HG03066 (cell line): ENCODE data around the gene PREX1.
A peak's percentile ranks its signal among the peaks of the same experiment; 100 is the strongest.
"Not testable (repeated sequence)": the region's sequence is repeated elsewhere in the genome, so short reads cannot be mapped to it uniquely, and the experiment has no call there.

Experiments
- ATAC-seq: cut with Tn5 transposase; IDR thresholded peaks from one replicate; pipeline ENCODE4 v1.9.1; 2021; ENCODE audit warnings: low read depth; ENCODE audit not compliant: unreplicated experiment

PREX1 gene

GRCh38 chr20:48759631-48760245, 68.1 kb downstream of the PREX1 start:
- no peak for ATAC-seq

DNA sequence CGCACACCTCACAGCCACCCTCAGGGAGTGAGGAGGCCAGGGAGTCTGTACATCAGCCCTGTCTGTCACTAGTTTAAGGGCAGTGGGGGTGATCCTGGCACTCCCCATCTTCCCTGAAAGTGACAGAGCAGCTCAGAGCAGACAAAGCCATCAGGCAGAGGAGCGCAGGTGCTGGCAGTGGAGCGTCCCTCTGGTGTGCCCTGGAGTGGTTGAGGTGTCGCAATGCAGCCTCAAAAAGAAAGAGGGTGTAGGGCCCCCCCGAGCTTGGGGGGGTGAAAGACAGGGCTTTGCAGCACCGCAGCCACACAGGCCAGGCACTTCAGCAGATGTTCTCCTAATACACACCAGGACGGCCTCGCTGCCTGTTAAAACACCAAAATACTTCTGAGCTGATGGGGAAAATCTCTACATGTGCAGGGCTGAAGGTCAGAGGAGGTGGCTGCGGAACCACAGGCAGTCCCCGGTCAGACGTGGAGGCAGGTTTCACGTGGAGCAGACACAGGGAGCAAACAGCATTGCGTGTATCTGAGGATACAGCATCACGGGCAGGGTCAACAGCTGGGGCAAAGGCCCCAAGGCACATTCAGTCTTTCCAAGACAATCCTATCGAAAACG, 69.5 kb downstream of the PREX1 start:
- ATAC-seq = no peak

DNA sequence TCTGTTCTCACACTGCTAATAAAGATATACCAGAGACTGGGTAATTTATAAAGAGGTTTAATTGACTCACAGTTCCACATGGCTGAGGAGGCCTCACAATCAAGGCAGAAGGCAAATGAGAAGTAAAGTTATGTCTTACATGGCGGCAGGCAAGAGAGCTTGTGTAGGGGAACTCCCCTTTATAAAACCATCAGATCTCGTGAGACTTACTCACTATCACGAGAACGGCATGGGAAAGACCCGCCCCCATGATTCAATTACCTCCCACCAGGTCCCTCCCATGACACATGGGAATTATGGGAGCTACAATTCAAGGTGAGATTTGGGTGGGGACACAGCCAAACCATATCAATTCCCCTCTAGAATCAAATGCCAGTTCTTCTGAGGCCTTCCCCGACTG, 71.0 kb downstream of the PREX1 start:
- ATAC-seq = not testable (repeated sequence)

DNA sequence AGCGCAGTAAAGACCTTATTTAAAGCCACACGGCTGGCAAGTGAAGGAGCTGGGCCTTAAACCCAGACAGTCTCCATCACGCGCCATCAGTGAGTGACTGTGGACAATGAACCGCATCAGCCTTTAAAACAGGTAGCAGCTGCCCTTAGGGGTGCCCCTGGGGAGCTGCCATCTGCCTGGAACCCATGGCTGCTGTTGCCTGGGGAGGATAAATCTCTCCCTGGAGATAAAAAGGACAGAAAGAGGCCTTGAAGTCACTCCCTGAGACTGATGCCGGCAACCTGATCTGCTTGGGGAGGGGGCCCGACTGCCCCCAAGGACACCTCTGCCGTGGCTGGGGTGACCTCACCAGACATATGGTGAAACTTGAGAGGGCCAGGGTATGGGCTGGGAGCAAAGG, 73.5 kb downstream of the PREX1 start:
- no peak for ATAC-seq

DNA sequence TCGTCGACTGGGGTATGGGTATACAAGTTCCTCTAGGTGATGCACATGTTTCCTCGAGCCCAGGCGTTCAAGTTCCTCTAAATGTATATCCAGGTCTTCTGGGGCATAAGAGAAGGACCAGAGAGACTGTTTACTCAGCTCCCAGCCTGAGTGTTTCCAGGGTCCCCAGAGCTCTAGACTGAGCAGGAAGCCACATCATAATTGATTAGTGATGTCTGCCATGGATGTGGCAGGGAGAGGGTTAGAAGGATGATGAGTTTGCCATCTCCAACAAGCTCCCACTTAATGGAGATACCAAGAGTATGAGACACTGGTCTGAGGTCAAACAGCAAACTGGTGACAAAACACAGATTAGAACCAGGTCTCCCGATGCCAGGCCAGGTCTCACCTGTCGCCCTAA, 74.8 kb downstream of the PREX1 start:
- no peak for ATAC-seq

DNA sequence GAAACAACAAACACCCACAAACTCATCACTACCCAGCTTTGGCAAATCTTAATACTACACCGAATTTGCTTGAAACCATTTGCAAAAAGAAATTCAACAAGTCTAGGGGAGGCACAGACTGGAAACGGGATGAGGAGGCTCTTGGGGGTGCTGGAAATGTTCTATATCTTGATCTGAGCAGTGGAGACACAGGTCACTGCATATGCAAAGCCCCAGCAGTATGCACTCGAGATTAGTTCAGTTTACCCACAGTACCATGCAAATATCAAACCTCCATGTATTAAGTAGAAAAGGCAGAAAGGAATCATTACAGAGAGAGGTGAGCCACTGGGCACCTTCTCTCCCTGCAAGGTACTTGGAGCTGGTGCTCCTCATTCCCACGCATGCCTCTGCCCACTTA, 75.9 kb downstream of the PREX1 start:
- no peak for ATAC-seq

DNA sequence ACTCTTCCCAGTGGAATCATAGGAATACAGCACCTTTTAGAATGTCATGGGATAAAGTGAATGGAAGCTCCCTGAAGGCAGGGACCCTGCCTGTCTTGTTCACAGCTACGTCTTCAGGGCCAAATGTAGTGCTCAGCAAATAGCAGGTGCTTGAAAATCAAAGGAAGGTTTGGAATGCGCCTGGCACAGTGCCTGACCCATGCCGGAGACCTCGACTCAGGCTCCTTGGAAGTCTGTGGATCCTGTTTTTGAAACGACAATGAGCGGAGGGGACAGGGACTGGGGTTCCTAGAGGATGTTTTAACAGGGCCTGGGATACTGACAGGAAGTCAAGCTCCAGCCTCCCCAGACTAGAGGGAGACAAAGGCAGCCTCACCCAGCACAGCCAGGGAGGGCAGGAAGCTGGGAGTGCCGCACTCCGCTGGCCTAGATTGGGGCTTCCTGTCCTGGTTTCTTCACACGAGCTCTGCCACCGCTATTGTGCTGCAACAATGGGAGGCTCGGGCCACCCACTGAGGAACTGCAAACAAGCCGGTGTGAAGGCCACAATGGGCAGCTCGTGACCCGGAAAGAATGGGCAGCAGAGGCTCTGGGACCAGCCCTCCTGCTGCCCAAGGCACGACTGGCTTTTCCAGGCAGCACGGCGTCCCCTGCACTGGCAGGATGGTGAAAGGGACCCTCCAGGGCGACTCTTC, 76.7 kb downstream of the PREX1 start:
- no peak for ATAC-seq

GRCh38 chr20:48750376-48750775, 77.4 kb downstream of the PREX1 start:
- no peak for ATAC-seq

DNA sequence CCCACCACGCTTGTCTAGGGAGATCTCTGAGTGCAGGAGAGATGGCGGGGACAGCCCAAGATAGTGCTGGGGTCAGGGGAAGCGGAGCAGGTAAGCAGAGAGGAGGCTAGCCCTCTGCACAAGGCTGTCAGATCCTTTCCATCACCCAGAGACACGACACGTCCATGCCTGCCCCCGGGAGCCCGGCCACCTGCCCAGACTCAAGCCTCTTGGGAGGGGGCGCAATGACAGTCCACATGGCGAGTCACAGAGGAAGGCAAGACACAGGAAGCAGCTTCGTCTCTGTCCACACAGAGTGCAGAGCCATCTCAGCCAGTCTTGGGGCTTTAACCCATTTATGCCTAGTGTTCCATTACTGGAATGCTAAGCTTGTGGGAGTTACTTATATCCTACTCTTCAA, 78.4 kb downstream of the PREX1 start:
- ATAC-seq = no peak

GRCh38 chr20:48748556-48748955, 79.2 kb downstream of the PREX1 start:
- no peak for ATAC-seq

DNA sequence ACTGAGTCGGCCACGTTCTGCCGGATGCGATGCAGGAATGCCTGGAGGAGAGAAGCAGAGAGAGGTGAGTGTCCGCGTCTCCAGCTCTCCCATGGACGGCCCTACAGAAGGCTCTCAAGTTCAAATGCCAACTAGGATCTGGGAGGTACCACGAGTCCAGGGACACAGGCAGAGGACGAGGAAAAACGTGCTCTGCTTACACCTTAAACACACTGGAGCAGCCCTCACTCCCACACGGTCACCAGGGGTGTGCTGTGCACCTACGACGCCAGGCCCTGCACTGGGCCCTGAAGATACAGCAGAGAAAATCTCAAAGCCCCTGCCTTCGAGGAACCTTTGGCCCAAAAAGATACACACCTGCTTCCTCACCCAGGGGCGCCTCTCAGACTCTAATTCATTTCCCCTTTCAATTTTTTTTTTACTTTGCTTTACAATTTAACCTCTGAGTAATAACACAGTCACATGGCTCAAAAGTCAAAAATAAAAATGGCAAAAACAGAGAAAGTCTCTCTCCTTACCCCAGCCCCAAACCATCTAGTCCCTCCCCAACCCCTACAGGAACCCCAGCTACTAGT, 79.9 kb downstream of the PREX1 start:
- no peak for ATAC-seq

- no peak for ATAC-seq
Observed at GRCh38 chr20:48745330-48745729, 82.5 kb downstream of the PREX1 start.

DNA sequence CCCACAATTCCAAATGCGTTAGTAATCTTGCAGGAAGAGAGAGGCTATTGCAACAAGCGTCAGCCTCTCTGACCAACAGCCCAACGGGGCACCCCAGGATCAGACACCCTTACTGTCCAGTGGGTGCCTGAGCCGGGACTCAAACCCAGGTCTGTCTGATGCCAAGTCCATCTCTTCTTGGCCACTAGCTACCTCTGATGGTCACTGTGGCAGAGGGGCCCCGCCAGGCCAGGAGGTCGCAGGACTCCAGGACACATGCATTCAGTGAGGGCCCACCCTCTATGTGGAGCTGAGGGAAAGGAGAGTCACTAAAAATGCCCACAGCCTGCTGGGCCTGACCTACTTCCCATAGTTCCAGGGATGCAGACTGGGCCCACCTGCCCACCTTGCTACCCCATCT, 83.3 kb downstream of the PREX1 start:
- ATAC-seq = no peak

- ATAC-seq = no peak
Observed at GRCh38 chr20:48743807-48744206, 84.0 kb downstream of the PREX1 start.

DNA sequence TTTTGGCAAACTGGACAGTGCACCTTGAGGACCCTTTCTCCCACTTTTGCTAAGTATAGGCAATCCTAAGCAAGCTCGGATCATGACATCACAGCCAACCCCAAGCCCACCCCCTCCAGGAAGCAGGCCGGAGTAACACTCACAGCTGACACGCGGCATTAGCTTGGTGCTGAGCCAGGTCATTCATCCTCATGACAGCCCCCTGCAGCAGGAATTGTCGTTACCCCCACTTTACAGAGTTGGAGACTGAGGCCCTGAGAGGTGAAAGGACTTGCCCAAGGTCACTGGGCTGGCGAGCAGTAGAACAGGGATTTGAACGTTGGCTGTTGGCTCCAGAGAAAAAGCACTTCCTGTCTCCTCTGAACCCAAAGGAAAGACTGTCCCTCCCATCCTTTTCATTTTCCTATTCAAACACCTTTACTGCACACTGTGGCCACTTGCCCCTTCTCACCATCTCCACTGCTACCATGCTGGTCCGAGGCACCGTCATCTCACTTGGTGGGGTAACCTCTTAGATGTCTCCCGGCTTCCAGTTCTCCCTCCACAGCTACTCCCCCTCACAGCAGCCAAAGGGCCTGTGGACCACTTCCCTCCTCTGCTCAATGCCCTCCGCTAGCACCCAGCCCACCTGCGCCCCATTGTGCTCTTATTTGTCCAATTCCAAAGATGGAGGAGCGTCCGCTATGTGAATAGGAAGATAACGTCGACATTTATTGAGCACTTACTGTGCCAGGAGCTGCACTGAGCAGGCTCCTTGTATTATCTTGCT, 84.7 kb downstream of the PREX1 start:
- ATAC-seq = no peak

DNA sequence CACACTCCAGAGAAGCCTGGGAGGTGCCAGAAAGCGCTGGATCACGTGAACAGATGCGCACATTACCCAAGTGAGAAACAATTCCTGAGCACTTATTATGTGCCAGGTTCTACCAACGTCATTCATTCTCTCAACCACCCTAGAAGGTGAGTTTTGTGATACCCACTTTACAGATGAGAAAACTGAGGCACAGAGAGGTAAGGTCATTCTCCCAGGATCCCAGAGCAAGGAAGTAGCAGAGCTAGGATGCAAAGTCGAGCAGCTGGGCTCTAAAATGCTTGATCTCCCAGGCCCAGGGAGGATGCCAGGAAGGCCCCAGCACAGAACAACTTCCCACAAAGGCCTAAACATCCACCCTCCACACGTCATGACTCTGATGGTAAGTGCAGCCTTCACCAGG, 85.6 kb downstream of the PREX1 start:
- no peak for ATAC-seq

DNA sequence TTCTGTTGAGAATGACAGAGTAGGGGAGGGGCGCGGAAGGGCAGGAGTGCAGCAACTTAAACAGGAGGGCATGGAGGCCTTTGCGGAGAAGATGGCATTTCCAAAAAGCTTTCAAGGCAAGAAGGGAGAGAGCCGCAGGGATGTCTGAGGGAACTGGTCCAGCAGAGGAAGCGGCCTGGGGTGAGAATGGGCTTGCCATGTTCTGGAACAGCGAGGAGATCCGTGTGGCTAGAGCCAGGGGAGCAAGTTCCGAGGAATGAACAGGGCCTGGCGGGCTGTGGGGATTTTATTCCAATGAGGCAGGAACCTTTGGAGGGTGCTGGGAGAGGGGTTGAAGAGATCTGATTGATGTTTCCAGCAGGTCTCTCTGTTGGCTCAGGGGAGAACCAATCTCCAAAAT, 86.1 kb downstream of the PREX1 start:
- ATAC-seq = no peak

DNA sequence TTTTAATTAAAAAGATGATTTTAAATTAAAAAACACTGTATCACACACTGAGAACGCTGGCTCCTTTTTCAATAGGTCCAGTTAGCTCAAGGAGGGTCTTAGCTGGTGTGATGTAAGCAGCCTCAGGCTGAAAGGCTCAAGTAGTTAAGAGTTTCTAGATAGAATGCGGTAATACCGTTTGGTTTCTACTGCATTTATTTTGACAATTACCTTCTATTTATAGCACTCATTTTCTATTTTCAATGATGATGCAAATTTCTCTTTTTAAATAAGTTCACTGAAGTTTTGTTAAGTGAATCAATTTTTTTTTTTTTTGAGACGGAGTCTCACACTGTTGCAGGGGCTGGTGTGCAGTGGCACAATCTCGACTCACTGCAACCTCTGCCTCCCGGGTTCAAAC, 87.1 kb downstream of the PREX1 start:
- peak; percentile 48 for ATAC-seq

DNA sequence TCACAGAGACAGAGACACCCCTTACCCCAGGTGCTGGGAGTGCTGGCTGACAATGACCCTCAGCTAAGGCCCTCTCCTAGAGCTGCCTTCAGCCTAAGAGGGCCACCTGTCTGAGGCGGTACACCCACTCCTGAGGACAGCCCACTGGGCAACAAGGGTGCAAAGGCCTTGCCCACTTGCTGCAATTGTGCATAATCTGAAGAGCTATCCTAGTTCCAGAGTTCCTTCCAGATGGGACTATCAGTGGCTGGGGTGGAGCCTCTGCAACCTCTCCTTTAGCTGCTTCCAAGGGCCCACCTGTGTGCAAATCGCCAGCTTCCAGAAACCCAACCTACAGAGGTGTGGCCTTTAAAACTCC, 87.5 kb downstream of the PREX1 start:
- no peak for ATAC-seq

DNA sequence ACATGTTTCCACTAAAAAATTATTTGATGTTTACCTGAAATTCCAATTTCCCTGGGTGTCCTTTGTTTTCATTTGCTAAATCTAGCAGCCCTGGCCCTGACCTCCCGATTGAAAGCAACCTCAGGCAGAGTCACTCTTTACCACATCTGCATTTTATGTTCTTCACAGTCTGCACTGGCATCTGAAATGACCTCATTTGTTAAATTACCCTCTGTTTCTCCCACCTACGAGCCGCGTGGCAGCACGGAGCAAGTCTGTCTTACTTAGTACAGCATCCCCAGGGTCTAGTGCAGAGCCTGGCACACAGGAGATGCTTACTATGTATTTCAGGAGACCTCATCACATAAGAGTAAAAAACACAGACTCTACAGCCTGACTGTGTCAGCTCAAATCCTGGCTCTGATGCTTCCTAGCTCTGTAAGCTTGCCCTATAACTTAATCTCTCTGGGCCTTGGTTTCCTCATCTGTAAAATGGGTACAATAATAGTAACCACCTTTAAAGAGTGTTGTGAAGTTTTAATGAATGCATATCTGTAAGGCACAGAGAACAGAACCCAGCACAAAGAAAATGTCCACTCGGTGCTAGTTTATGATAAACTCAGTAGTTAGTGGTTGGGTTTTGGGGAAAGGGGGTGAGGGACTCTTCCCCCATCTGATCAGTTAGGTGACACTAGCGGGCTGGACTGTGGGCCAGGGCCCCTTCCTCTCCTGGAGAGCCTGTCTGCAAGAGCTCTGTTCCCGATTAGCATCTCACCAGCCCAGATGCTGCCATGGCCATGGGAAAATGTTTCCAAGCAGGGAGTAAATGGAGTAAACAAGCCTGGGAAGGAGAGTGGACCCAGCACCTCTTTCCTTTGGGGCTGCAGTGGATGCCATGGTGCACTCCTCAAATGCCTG, 88.2 kb downstream of the PREX1 start:
- ATAC-seq = no peak
